GM21619 (cell line): ENCODE data around the gene CD300C.
"Not testable (repeated sequence)": the region's sequence is repeated elsewhere in the genome, so short reads cannot be mapped to it uniquely, and the experiment has no call there.

Experiments
- ATAC-seq: cut with Tn5 transposase; IDR thresholded peaks from one replicate; pipeline ENCODE4 v1.9.1; 2021; ENCODE audit not compliant: unreplicated experiment

Gene CD300C

DNA sequence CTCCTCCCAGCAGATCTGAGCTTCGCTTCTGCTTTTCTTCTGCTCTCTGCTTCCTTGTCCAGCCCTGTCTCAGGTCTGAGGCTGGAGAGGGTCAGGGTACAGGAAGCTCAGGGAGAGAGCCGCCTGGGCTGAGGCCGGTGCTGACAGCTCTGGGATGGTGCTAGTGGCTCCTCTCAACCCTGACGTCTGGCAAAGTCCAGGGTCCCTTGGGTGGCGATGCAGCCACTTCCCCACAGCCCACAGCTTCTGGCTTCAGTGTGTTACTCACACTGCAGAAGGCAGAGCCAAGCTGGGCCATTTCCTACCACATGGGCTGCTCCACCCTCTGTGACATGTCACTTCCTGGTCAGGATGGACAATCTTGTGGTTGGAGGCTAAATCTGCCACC, at the start of gene CD300C:
TSS of gene CD300C (minus strand) at position 273 of the 388 bp plus-strand sequence. CDS start 333 bp downstream, outside the sequence.
- ATAC-seq: no peak

DNA sequence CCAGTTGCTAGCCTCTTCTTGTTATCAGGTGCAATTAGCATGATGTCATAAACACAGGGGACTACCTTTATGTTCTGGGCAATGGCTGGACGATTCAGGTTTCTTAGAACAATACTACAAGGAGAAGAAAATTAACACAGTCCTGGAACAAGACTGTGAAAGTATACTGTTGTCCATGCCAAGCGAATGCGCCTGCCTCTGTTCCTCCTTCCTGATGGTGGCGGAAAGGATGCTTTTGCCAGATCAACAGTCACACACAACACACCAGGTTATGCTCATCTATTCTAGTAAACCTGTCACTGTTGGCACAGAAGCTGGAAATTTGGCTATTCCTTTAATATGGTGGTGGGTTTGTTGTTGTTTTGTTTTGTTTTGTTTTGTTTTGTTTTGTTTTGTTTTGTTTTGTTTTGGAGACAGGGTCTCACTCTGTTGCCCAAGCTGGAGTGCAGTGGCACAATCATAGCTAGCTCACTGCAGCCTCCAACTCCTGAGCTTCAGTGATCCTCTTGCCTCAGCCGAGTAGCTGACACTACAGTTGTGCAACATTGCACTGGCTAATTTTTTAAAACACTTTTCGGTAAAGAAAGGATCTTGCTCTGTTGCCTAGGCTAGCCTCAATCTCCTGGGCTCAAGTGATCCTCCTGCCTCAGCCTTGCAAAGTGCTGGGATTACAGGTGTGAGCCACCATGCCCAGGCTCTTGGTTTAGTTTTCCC, 49.3 kb upstream of the CD300C start:
- ATAC-seq: no peak

DNA sequence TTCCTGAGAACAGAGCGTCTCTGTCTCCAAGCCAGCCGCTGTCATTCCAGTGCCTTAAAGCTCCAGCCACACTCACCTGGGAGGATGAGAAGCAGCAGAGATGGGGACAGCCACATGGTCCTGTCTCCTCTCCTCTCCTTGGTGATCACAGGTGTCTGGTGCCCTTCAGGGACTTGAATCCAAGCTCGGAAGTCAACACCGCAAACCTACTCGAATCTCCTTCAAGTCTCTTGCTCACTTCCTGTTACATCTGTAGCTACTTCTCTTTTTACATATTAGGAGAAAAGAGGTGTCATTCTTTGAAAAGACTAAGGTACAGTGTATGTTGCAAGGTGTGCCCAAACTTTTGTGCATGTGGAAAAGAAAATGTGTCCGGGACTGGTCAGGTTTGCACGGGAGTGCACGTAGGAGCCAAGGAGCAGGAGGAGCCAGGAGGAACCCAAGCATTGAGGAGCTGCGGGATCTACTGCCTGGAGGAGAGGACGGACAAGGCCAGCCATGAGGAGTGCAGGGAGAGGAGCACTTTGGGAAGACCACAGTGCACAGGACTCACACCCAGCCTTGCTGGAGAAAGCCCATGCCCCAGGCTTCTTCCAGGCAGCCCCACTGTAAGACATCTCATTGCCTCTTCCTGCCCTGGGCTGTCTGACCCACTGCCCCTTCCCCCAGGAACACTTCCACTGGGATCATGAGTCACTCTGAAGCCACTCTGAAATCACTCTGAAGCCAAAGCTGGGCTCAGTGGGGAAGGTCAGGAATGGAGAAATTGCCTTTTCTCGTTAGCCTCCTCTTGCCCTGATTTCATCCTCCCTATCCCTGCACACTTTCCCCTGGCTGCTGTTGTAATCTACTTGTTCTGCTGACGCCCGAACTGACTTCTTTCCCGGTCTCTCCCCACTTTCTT, 46.4 kb upstream of the CD300C start, which contains the start of gene CD300LD:
TSS of gene CD300LD (minus strand) at position 197 of the 904 bp plus-strand sequence. CDS start at position 116, 81 bp downstream.
- ATAC-seq: no peak

DNA sequence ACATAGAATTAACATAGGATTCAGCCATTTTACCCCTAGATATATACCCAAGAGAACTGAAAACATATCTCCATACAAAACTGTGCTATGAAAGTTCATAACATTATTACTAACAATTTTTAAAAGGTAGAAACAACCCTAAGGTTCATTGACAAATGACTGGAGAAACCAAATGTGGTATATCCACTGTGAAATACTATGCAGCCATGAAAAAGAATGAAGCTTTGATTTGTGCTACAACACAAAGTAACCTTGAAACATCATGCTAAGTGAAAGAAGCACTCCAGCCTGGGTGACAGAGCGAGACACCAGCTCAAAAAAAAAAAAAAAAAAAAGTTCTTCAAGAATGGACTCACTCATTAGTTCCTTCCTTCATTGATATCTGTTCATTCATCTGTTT, 45.6 kb upstream of the CD300C start:
- no peak for ATAC-seq

DNA sequence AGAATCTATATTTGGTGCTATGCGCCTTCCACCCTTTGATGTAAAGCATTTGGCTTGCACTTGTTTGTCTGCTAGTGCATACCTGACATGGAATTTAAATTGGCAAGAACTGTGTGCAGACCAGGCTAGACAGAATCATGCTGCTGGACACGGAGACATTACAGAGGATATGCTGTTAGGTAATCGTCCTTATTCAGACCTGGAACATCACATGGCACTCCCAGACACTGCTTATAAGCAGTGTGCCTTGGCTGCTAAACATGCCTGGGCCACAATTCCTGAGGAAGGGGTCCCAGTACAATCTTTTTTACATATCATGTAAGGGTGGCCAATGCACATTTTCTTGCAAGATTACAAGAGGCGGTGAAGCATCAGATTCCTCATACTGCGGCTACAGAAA, 39.8 kb upstream of the CD300C start:
- no peak for ATAC-seq

DNA sequence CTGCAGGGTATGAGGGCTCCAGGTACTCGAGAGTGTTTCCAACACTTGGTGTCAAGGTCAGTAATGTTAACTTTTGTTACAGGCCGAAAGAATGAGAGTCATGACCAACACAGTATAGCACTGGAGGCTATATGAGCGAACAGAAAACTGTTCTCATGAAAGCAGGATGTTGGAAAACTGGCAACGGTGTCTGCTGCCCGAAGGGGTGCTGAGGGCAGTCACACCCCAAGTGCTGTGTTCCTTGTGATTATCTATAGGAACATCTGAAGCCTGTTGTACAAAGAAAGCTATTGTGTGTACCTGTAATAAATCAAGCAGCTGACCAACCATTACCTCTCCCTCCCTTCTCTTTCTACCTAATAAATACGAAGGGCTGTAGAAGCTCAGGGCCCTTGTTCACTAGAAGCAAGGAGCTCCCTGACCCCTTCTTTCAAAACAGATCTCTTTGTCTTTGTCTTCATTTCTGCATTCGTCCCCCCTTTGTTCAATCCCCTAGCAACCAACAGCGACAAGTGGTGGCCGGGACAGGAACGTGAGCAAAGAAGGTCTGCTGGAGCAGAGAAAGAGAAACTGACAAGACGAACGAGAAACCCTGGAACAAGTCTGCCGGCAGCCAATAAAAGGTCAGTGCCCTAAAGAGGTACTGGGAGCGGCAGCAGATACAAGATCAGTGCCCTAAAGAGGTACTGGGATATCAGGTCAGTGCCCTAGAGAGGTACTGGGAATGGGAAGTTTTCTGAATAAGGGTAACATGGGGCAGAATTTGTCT, 38.6 kb upstream of the CD300C start:
- no peak for ATAC-seq

DNA sequence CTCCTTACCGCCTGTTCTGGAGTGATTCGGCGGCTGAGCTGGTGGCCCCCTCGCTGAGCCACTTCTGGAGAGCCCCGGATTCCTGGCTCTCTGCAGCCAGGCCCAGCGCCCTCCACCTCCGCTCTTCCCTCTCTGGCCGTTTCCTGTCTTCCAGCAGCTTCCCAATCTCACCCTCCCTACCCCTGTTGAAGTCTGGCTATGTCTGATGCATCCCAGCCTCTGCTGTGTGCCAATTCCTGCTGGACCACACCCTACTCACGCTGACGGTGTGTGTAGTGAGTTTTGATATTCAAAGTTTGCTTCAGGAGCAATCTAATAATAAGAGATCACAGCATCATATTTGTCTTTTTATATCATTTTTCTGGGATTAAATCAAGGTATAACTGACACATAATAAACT, 36.7 kb upstream of the CD300C start:
- no peak for ATAC-seq

DNA sequence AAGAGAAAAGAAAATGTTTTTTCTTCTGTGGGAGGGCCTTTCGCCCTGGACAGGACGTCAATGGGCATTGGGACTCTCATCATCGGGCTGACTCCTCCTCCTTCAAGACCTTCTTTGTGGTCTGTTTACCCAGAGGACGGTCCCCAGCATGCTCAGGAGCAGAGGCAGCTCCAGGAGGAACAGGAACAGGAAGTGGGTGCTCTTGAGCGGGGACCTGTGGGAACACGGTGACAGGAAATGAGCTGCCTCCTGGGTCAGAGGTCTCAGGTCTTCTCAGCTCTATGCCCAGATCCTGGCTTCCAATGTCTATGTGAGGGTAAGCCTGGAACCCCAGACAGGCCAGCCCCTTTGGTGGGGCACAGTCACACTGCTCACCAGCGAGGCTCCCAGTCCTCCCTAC, 34.0 kb upstream of the CD300C start:
- no peak for ATAC-seq

DNA sequence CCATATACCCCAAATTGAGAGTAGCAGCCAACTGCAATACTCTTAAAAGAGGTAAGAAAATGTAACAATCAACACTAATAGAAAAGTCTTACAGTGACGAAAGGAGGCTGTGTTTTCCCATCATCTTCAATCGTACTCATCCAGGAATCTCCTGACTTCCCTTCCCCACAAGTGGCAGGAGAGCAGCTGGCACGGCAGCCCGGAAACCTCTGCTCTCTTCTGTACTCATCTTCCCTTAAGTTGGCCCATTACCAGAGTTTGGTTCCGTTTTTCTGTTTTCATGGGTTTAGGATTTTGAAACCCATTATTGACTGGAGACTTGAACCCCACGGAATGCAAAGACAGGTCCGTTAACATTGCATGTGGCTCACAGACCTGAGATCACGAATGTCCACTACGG, 33.1 kb upstream of the CD300C start:
- ATAC-seq: no peak

DNA sequence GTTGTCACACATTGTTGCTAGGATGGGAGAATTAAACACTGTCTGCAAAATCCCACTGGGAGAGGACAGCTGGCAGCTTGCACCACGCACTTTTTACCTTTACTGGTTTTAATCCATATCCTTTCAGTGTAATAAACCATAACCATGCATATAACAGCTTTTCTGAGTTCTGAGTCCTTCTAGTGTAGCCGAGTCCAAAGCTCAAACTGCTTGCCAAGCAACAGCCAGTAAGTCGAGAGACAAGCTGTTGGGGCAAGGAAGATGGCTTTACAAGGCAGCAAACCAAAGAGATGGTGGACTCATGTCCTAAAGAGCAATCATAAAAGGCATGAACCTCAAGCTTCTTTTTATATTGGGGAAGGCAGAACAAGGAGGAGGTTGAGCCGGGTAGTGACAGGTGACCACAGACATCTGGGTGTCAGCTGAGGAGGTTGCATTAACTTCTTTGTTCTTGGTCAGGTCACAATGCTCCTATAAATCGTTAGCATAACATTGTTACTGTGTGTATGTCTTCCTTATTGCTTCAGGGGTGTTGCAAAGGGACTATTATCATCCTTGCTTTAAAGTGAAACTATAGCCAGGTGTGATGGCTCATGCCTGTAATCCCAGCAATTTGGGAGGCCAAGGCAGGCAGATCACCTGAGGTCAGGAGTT, 28.7 kb upstream of the CD300C start:
- no peak for ATAC-seq

DNA sequence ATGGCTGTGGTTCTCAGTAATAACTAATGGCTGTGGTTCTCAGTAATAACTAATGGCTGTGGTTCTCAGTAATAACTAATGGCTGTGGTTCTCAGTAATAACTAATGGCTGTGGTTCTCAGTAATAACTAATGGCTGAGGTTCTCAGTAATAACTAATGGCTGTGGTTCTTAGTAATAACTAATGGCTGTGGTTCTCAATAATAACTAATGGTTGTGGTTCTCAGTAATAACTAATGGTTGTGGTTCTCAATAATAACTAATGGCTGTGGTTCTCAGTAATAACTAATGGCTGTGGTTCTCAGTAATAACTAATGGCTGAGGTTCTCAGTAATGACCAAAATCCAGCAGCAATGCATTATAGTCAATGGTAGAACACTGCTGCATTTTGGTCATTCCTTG, 27.7 kb upstream of the CD300C start:
- ATAC-seq: not testable (repeated sequence)

DNA sequence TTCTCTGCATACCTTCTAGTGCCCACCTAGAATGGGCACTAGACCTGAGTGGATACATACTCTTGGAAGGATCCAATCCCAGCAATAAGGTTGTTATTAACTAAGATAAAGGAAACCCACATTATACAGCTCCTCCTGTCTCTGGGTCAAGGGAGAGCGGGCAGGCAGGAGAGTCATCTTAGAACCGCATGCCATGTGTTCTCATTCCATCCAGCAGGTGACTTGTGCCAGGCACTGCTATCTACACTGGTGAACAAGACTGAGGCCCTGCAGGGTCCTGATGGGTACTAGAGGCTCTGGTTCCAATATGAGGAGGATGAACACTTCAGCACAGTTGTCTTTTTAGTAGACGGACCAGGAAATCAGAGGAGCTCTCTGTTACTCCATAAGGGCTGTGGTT, 27.3 kb upstream of the CD300C start:
- ATAC-seq: no peak

DNA sequence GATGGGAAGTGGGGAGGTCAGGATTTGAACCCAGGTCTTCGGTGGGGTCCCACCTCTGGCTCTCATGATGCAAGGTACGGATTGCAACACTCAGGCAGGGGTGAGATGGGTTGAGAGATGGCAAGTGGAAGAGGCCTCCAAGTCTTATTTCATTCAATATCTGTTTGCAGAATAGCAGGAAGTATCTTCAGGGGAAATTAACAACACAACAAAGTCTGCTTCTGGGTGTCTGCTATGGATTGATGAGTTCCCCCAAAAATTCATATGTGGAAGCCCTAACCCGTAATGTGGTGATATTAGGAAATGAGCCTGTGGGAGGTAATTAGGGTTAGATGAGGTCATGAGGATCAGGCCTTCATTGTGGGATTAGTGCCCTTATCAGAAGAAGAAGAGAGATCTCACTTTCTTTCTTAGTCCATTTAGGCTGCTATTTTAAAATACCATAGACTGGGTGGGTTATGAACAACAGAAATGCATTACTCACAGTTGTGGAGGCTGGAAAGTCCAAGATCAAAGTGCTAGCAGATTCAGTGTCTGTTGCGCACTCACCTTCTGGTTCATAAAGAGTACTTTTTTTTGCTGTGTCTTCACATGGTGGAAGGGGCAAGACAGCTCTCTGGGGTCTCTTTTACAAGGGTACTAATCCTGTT, 25.8 kb upstream of the CD300C start:
- no peak for ATAC-seq

DNA sequence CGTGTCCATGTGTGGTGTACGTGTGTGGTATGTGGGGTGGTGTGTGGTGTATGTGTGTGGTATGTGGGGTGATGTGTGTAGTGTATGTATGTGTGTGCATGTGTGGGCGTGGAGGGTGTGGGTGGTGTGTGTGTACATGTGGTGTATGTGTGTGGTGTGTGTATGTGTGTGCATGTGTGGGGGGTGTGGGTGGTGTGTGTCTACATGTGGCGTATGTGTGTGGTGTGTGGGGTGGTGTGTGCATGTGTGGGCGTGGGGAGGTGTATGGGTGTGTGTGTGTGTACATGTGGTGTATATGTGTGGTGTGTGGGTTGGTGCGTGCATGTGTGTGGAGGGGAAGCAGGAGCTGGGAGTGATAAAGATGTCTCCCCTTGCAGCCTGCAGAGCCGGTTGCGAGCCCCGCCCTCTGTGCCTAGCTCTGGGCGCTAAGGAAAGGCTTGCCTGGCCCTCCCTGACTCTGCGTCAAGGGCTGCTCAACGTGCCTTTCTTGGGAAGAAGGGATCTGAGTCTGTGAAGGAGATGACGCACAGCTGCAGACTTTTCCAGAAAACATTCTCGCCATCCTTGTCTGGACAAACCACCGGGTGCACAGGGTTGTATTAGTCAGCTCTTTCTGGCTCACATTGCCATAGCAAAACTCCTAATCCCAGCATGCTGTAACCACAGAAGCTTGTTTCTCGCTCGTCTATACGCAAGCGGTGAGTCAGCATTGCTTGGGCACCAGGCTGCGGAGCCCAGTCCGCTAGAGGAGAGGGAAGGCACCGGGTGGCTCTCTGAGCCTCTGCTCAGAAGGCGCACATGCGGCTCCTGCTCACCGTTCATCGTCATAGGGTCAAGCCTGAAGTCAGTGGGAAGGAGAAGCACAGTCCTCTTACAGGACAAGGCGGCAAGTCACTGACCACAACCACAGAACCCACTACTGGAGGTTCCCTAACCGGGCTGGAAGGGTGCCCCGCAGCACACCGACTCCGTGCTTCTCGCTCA, 23.4 kb upstream of the CD300C start:
- ATAC-seq: no peak

DNA sequence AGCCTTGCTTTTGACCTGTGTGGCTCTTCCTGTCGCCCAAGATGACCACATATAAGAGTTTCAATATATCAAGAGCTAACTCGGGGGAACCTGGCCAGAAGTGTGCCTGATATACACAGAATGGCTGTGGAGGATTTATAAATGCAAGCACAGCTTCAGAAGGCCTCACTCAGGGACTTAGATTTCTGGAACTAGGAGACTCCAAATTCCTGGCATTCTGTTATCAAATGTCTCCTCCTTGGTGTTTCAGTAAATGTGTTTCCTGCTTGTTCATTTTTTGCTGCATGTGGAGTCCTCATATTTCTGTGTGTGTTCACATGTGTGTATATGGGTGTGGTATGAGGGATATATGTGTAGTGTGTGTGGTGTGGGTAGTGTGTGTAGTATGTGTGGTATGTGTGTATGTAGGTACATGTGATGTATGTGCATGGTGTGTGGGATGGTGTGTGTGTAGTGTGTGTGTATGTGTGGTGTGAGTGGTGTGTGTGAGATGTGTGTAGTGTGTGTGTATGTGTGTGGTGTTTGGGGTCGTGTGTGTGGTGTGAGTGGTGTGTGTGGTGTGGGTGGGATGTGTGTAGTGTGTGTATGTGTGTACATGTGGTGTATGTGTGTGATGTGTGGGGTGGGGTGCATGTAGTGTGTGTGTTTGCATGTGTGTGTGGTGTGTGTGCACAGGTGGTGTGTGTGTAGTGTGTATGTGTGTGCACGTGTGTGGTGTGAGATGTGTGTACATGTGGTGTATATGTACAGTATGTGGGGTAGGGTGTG, 22.4 kb upstream of the CD300C start:
- no peak for ATAC-seq

DNA sequence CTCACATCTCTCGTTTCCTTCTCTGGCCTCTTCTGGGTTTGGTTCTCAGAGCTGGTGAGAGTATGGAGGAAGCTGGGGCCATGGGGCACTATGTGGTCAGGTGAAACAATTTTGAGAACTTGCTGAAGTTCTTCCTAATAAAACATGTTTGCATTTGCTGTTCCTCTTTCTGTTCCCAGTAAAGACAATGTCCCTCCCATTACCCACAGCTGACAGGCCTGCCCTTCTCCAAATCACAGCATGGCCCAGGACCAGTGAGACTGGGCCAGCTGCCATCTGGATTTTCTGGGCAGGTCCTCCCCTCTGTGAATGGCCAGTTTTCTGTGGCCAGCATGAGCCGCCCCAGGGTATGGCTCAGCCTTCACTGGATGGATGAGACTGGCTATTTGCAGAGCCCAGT, 21.5 kb upstream of the CD300C start, which contains the start of gene CD300H:
TSS of gene CD300H (minus strand) at position 113 of the 400 bp plus-strand sequence.
- no peak for ATAC-seq

DNA sequence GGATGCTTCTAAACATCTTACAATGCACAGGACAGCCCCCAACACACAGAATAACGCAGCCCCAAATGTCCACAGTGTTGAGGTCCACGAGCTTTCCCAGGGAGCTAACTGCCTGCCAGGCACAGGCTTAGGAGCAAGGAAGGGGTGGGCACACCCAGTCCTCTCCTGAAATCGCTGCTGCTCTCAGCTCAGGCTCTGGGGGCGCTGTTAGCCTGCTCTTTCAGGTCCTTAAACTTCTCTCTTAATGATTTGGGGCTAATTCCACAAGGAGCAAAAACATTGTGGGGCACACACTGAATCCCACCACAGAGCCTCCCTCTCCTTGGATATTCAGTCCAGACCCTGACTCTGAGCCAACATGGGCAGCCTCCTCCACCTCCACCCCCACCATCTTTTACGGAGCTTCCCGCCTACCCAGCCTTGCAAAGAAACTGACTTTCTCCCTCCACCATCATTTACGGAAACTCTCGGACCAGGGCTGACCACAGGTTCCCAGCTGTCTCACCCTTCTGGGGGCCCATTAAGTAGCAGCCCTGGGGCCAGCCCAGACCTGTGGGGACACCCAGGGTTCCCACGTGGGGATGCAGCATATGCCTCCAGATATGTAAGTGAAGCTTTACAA, 20.3 kb upstream of the CD300C start:
- ATAC-seq: no peak

DNA sequence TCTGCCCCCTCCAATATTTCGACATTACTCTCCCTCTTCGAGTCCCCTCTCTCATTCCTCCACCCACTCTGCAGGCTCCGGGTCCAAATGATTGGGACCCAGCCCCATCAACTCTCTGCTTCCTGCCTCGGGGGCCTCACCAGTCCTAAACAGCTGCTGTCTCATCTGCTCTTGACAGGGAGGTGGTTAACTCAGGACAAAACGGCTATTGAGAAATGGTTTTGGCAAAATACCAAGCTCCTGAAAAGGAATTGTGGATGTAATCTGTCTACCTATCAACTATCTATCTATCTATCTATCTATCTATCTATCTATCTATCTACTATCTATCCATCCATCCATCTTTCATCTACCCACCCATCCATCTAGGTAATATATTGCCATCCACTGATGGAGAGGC, 19.2 kb upstream of the CD300C start:
- no peak for ATAC-seq
